Ishikawa (cell line): ENCODE measurements around the gene MAPKBP1.

Source experiments
- CEBPB ChIP-seq: IDR thresholded peaks from 2 replicates; pipeline ENCODE4 v1.6.1; 2012
- CREB1 ChIP-seq: IDR thresholded peaks from 2 replicates; pipeline ENCODE4 v1.6.1; 2012; ENCODE audit warnings: low read depth
- EGR1 ChIP-seq: IDR thresholded peaks from 2 replicates; pipeline ENCODE4 v1.6.1; 2012
- EP300 ChIP-seq: IDR thresholded peaks from 2 replicates; pipeline ENCODE4 v1.6.1; 2012; ENCODE audit warnings: borderline replicate concordance
- FOXM1 ChIP-seq: IDR thresholded peaks from 2 replicates; pipeline ENCODE4 v1.6.1; 2012; ENCODE audit warnings: low read depth, borderline replicate concordance
- NFIC ChIP-seq: IDR thresholded peaks from 2 replicates; pipeline ENCODE4 v1.6.1; 2012
- RAD21 ChIP-seq: IDR thresholded peaks from 2 replicates; pipeline ENCODE4 v1.6.1; 2012; ENCODE audit warnings: low read depth
- TAF1 ChIP-seq: IDR thresholded peaks from 2 replicates; pipeline ENCODE4 v1.6.1; 2012; ENCODE audit warnings: low read depth, mild to moderate bottlenecking
- TCF12 ChIP-seq: IDR thresholded peaks from 2 replicates; pipeline ENCODE4 v1.6.1; 2012; ENCODE audit warnings: low read depth
- TEAD4 ChIP-seq: IDR thresholded peaks from 2 replicates; pipeline ENCODE4 v1.6.1; 2012
- YY1 ChIP-seq: IDR thresholded peaks from 2 replicates; pipeline ENCODE4 v1.6.1; 2012; ENCODE audit warnings: low read depth
- ZBTB7A ChIP-seq: IDR thresholded peaks from 2 replicates; pipeline ENCODE4 v1.6.1; 2012; ENCODE audit warnings: low read depth
- TF ChIP-seq, protein P1 (sequence below): IDR thresholded peaks from 2 replicates; pipeline ENCODE4 v1.6.1; 2012; ENCODE audit warnings: low read depth, mild to moderate bottlenecking
- TF ChIP-seq, protein P2 (sequence below): IDR thresholded peaks from 2 replicates; pipeline ENCODE4 v1.6.1; 2012
- TF ChIP-seq, protein P3 (sequence below): IDR thresholded peaks from 2 replicates; pipeline ENCODE4 v1.6.1; 2012

The MAPKBP1 gene

DNA sequence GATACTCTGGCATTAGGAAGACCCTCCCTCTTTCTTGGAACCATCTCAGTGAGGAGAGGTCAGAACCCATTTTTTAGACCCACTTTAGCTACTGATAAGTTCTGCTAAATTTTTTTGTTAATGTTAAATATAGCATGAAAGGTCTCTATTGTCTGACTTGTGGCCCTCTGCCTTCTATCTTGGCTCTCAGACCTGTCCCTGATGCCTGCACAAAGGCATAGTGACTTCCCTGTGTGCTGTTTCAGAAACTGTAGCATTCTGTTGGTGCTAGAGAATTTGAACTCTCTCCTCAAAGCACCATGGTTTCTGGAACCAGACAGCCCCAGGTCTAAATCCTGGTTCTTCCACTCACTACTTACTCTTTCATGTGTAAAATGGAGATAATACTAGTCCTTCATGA, 15.4 kb downstream of the MAPKBP1 start:
- no peak for TF ChIP-seq CREB1
- no peak for TF ChIP-seq FOXM1
- TF ChIP-seq ZBTB7A, result no peak
- TF ChIP-seq, protein P1, sequence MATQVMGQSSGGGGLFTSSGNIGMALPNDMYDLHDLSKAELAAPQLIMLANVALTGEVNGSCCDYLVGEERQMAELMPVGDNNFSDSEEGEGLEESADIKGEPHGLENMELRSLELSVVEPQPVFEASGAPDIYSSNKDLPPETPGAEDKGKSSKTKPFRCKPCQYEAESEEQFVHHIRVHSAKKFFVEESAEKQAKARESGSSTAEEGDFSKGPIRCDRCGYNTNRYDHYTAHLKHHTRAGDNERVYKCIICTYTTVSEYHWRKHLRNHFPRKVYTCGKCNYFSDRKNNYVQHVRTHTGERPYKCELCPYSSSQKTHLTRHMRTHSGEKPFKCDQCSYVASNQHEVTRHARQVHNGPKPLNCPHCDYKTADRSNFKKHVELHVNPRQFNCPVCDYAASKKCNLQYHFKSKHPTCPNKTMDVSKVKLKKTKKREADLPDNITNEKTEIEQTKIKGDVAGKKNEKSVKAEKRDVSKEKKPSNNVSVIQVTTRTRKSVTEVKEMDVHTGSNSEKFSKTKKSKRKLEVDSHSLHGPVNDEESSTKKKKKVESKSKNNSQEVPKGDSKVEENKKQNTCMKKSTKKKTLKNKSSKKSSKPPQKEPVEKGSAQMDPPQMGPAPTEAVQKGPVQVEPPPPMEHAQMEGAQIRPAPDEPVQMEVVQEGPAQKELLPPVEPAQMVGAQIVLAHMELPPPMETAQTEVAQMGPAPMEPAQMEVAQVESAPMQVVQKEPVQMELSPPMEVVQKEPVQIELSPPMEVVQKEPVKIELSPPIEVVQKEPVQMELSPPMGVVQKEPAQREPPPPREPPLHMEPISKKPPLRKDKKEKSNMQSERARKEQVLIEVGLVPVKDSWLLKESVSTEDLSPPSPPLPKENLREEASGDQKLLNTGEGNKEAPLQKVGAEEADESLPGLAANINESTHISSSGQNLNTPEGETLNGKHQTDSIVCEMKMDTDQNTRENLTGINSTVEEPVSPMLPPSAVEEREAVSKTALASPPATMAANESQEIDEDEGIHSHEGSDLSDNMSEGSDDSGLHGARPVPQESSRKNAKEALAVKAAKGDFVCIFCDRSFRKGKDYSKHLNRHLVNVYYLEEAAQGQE, result no peak
- no peak for TF ChIP-seq CEBPB
- TF ChIP-seq EGR1, result no peak
- no peak for TF ChIP-seq TCF12
- no peak for TF ChIP-seq YY1
- TF ChIP-seq NFIC, result no peak
- TF ChIP-seq, protein P2, sequence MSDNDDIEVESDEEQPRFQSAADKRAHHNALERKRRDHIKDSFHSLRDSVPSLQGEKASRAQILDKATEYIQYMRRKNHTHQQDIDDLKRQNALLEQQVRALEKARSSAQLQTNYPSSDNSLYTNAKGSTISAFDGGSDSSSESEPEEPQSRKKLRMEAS, result no peak
- TF ChIP-seq RAD21, result no peak
- no peak for TF ChIP-seq TEAD4
- no peak for TF ChIP-seq EP300
- no peak for TF ChIP-seq TAF1
- TF ChIP-seq, protein P3, sequence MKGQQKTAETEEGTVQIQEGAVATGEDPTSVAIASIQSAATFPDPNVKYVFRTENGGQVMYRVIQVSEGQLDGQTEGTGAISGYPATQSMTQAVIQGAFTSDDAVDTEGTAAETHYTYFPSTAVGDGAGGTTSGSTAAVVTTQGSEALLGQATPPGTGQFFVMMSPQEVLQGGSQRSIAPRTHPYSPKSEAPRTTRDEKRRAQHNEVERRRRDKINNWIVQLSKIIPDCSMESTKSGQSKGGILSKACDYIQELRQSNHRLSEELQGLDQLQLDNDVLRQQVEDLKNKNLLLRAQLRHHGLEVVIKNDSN, result no peak

DNA sequence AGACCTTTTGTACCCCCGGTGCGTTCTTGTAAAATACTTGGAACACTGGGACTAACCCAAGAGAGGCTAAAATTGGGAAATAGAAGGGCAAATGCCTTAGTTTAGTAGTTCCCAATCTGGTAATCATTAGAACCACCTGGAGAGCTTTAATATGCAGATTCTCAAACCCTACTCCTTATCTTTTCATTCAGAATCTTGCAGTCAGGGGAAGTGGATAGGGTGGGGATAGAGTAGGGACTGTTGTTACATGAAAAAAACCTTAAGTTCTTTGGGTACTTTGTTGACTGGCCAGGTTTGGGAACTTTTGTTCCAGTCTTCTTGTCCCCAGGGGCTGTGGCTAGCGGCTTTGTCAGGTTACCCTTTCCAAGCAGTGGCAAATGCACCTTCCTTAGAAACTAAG, 15.9 kb downstream of the MAPKBP1 start:
- no peak for TF ChIP-seq ZBTB7A
- TF ChIP-seq CREB1, result no peak
- no peak for TF ChIP-seq EP300
- no peak for TF ChIP-seq TAF1
- TF ChIP-seq FOXM1, result no peak
- TF ChIP-seq EGR1, result no peak
- no peak for TF ChIP-seq YY1
- TF ChIP-seq CEBPB, result no peak
- TF ChIP-seq, protein P2, result no peak
- TF ChIP-seq NFIC, result no peak
- TF ChIP-seq, protein P1, result no peak
- no peak for TF ChIP-seq TEAD4
- TF ChIP-seq TCF12, result no peak
- no peak for TF ChIP-seq RAD21
- TF ChIP-seq, protein P3, result no peak

DNA sequence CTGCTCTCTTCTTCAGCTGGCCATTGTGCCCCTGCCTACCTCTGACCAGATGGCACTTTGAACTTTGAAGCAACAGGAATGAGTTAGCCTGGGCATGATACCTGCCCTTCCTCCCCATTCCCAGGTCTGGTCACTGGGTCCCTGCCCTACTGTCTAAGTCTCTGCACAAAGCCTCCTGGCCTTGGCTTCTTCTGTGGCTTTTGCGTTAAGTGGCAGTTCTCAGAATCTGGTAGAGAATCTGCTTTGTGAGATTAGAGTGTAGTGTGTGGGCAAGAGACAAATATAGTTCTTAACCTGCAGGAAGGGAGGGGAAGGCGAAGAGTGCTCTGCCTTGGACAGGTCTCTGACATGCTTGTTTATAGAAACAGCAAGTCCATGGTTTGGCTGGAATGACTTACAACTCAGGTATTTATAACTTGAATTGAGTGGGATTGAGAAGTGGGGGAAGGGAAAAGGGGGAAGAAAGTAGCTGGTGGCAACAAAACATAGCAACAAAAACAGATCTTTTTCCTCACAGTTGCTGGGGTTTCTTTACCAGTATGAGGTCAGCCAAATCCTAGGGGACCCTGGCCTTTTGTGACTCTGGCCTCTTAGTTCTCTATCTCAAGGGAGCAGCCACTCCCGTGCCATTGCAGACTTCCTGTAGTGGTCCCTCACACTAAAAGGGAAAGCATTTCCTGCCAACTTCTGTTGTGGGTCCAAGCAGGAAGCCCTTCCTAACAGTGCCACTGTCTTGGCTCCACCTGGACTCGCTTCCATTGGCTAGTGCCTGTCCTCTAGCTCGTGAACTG, 16.7 kb downstream of the MAPKBP1 start:
- TF ChIP-seq TCF12 (no peak), TEAD4 (no peak), EGR1 (no peak), ZBTB7A (no peak), FOXM1 (no peak), RAD21 (no peak), EP300 (no peak), CREB1 (no peak), CEBPB (no peak), TAF1 (no peak), NFIC (no peak)
- TF ChIP-seq, protein P1, result no peak
- TF ChIP-seq, protein P2, result no peak
- TF ChIP-seq, protein P3, result no peak
